ENCODE data around the gene SNX20. TPM values are rescaled to one million over a fixed set of nuclear protein-coding genes. Genes with fewer than 3 reads are reported as not detected.

Gene SNX20
- total and polyA plus RNA-seq, 10 of the 15 experiments (the other 5 are each of a cell fraction or from before 2014, with no cell fraction given): 4.6 to 30.8 (median 21.9) TPM

GRCh38 chr16:50694206-50694605, 13.1 kb upstream of the SNX20 start (continued):
- no peak for TF ChIP-seq E2F4 (IDR thresholded peaks at IDR 0.05; ENCODE audit: low read depth, low read length)
- TF ChIP-seq HDGF (IDR thresholded peaks at IDR 0.05): 0 out of 2 replicates have a peak, but pooled peaks have one; percentile 43
- peak; percentile 51; the same call in 1 of the 2 replicates for TF ChIP-seq PKNOX1 (IDR thresholded peaks at IDR 0.05)

DNA sequence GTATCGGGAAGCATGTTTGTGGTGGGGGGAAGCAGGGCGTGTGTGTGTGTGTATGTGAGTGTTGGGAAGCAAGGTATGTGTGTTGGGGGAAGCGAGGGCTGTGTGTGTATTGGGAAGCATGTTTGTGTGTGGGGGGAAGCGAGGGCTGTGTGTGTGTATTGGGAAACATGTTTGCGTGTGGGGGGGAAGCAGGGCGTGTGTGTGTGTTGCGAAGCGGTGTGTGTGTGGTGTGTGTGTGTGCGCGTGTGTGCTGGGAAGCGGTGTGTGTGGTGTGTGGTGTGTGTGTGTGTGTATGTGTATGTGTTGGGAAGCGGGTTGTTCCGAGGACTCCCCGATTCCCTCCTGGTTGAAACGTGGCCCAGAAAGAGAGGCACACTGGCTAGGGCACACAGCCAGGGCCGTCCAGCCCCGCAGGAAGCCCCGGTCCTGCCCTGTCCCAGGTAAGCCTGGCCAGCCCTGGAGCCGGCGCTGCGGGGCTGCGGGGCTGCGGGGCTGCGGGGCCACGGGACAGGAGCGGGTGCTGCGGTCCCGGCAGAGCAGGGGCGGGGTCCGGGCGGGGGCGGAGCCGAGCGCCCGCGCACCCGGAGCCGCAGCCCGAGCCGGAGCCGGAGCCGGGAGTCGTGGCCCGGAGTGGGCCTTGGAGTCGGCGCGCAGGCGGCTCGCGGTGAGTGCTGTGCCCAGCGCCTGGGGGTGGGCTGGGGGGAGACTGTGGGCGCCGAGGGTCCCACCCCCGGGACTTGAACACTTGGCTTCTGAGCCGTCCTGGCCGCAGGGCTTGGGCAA, 12.1 kb upstream of the SNX20 start, which contains the start of gene NOD2:
TSS of gene NOD2 (plus strand) at position 608 of the 783 bp plus-strand sequence. CDS start 5,890 bp downstream, outside the sequence.
- no peak for DNase-seq (ENCODE audit: low read depth, low spot score)
- H4K20me1 ChIP-seq (ENCODE audit: control insufficient read depth, insufficient read depth): no peaks in the 10 kb centered on the region
- POLR2A ChIA-PET: interaction anchor here (0.5 to 8.3 kb wide), 3 partner anchors 11 to 51 kb away, joined by 3 to 104 read pairs (median 4); partner anchors contain the start of gene CYLD
- intact Hi-C loops (cut with micrococcal nuclease; ENCODE audit: unreplicated experiment) (no loop called here), in situ Hi-C loops (cut with MboI) (no loop called here)
- H3K27me3 ChIP-seq (replicated peaks in 1 of 2; ENCODE audit: control insufficient read depth in 2 of 2, insufficient read depth in 2 of 2, low read length in 1 of 2): no peaks in the 10 kb centered on the region
- H3K79me2 ChIP-seq (ENCODE audit: control insufficient read depth, insufficient read depth, low read length): peaks cover 45% of the 10 kb centered on the region
- peak; percentile 23 for FAIRE-seq
- peaks cover 48% of the 10 kb centered on the region for H3K4me1 ChIP-seq (ENCODE audit: control insufficient read depth, insufficient read depth, low read length)
- no peaks in the 10 kb centered on the region for H3K36me3 ChIP-seq (ENCODE audit: control insufficient read depth in 2 of 2, insufficient read depth in 2 of 2, low read length in 1 of 2)
- H3K9ac ChIP-seq (ENCODE audit: control insufficient read depth, insufficient read depth, low read length): peak within 1 kb of the TSS; percentile 74
- peak within 1 kb of the TSS; percentile 72 for H3K4me3 ChIP-seq
- no TSS peak for BruUV-seq (replicated peaks)
- H3K27ac ChIP-seq (ENCODE audit: control insufficient read depth, insufficient read depth): peak within 1 kb of the TSS; percentile 78
- H3K4me2 ChIP-seq (ENCODE audit: control insufficient read depth, insufficient read depth): peak within 1 kb of the TSS; percentile 100
- RAD21 ChIA-PET (ENCODE audit: unreplicated experiment): interaction anchor here (7.4 to 9.9 kb wide), 2 partner anchors 9 to 53 kb away, joined by 112 to 121 read pairs; partner anchors contain the start of gene SNX20
- CTCF ChIA-PET: interaction anchor here (0.7 to 8.0 kb wide), 5 partner anchors 8 to 52 kb away, joined by 3 to 63 read pairs (median 7); partner anchors contain the start of gene SNX20
- SMC1A ChIA-PET (ENCODE audit: uncharacterized antibody, unreplicated experiment): interaction anchor here (0.6 to 8.3 kb wide), 8 partner anchors 11 to 326 kb away, joined by 3 to 190 read pairs (median 6); partner anchors contain the start of genes CYLD and SNX20
- H3K9me3 ChIP-seq (replicated peaks; ENCODE audit: control insufficient read depth, insufficient read depth, low read length): no peaks in the 10 kb centered on the region
- H2AFZ ChIP-seq (ENCODE audit: control insufficient read depth, low read depth, low read length): peak within 1 kb of the TSS; percentile 52
- peak; percentile 21 for ATAC-seq
- WGBS (ENCODE audit: insufficient coverage, insufficient replicate concordance, low lambda C conversion rate, missing lambda C conversion rate): 29% methylated on average over 36 of the region's 56 CpGs
- no peak for TF ChIP-seq TARDBP (IDR thresholded peaks at IDR 0.05; ENCODE audit: borderline replicate concordance)
- TF ChIP-seq MTA2 (IDR thresholded peaks at IDR 0.05; ENCODE audit: low read depth): peak; percentile 29; the same call in 1 of the 2 replicates
- peak; percentile 54; the same call in 1 of the 2 replicates for TF ChIP-seq POLR2A (IDR thresholded peaks at IDR 0.05; ENCODE audit: low read depth, low read length)
- TF ChIP-seq, protein P1, sequence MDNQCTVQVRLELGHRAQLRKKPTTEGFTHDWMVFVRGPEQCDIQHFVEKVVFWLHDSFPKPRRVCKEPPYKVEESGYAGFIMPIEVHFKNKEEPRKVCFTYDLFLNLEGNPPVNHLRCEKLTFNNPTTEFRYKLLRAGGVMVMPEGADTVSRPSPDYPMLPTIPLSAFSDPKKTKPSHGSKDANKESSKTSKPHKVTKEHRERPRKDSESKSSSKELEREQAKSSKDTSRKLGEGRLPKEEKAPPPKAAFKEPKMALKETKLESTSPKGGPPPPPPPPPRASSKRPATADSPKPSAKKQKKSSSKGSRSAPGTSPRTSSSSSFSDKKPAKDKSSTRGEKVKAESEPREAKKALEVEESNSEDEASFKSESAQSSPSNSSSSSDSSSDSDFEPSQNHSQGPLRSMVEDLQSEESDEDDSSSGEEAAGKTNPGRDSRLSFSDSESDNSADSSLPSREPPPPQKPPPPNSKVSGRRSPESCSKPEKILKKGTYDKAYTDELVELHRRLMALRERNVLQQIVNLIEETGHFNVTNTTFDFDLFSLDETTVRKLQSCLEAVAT (IDR thresholded peaks at IDR 0.05): peak; percentile 98
- no peak for TF ChIP-seq SUZ12 (IDR thresholded peaks at IDR 0.05; ENCODE audit: unreplicated experiment)
- 0 out of 2 replicates have a peak, but pooled peaks have one; percentile 42 for TF ChIP-seq DPF2 (IDR thresholded peaks at IDR 0.05)
- TF ChIP-seq ZNF687 (IDR thresholded peaks at IDR 0.05): peak; percentile 64; the same call in 1 of the 2 replicates
- TF ChIP-seq NBN (IDR thresholded peaks at IDR 0.05): peak; percentile 68
- TF ChIP-seq EGR1 (IDR thresholded peaks at IDR 0.05; ENCODE audit: borderline replicate concordance in 1 of 2, low read depth in 2 of 2, low read length in 2 of 2): peak in 1 of 2 experiments; percentile 75; a peak in 2 of 3 replicates

All from GM12878 (cell line).